A549 treated with DMSO at 1 μM for 4 hours (cell line): ENCODE data around the gene WDCP. TPM values are rescaled to one million over a fixed set of nuclear protein-coding genes. Genes with fewer than 3 reads are reported as not detected.

Source experiments
- total RNA-seq: library from RNA; stranded (reverse); fragments of 200-300 nt; extraction: Qiagen RNA extraction; gene quantifications from 5 replicates; pipeline ENCODE4 v1.2.3, GENCODE V29; 2022; ENCODE audit warnings: low read depth

Gene WDCP, protein sequence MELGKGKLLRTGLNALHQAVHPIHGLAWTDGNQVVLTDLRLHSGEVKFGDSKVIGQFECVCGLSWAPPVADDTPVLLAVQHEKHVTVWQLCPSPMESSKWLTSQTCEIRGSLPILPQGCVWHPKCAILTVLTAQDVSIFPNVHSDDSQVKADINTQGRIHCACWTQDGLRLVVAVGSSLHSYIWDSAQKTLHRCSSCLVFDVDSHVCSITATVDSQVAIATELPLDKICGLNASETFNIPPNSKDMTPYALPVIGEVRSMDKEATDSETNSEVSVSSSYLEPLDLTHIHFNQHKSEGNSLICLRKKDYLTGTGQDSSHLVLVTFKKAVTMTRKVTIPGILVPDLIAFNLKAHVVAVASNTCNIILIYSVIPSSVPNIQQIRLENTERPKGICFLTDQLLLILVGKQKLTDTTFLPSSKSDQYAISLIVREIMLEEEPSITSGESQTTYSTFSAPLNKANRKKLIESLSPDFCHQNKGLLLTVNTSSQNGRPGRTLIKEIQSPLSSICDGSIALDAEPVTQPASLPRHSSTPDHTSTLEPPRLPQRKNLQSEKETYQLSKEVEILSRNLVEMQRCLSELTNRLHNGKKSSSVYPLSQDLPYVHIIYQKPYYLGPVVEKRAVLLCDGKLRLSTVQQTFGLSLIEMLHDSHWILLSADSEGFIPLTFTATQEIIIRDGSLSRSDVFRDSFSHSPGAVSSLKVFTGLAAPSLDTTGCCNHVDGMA
- total RNA-seq = 12.0 to 15.5 TPM (median 14.6 TPM) in 5 replicates

DNA sequence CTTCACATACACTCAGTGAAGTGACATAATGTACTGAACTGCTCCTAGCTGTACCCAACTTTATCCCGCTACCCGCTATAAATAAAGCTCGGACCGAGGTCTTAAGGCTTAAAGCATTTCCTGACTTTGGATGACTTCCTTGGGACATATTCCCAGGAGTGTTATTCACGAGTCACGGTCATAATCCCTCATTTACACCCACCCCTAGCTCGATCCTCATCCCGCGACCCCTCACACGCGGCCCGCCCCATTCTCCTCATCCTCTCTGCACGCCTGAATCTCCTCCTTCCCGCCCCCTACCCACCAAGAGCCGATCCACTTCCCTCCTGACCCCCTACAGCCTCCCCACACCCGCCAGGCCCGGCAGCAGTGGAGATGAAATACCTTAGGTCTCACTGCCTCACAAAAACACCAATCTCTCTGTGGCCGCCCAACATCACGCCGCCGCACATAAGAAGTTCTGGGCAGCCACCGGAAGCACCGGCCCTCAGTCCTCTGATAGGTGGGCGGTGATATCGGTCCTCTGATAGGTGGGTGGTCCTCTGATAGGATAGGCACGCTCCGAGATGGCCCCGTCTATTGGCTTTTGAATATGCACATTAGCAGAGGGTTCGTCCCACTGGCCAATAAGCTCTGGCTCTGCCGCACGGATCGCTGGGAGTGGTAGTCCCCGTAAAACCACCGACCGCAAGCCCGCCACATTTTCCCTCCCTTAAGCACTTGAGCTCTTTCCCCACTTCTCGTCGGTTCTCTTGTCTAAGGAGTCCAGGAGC lies at the start of gene WDCP:
Gene WDCP (minus strand): TSS at position 462 of the 773 bp plus-strand sequence. CDS start 7,897 bp downstream, outside the sequence.

DNA sequence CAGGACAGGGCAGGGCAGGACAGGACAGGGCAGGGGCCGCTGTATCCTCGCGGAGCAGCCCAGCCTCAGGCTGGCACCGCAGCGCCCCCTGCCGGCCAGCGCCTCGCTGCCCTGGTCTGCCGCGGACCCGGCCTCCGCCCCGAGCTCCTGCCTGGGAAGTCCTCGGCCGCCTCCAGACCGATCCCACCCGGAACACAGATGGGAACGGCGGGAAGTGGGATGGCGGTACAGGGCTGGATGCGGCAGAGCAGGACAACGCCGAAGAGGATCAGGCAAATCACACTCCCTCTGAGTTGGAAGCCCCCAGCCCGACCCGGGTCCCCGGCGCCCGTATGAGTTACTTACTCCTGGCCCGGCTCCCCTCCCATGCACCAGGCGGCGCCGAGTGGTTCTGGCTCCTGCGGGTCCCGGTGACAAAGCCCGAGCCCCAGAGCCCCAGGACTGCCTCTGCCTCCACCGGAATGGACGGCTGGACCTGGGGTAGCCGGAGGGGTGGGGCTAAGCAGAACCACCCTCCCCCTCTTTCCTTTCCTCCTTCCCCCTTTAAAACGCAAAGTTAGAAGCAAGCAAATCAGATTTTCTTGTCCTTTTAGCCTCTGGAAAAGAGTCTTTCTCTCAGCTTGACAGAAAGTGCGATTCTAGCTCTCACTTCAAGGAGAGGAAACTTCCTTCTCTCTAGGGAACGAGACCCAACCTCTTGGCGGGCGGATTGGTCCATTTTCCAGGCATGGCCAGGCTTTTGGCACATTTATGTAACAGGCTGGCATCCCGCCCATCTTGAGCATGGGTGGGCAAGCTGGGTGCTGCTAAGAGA lies 37.4 kb upstream of the WDCP start, which contains the start of gene TP53I3:
Gene TP53I3 (minus strand): TSS at position 449 of the 814 bp plus-strand sequence. CDS start 508 bp downstream, outside the sequence.

GRCh38 chr2:24075915-24076848 lies 29.0 kb upstream of the WDCP start, which contains the start of gene SF3B6:
SF3B6 (minus strand) TSS chr2:24076326; CDS start chr2:24076229, 97 bp downstream.

GRCh38 chr2:24049485-24050021 lies 2.4 kb upstream of the WDCP start, which contains the start of gene FKBP1B:
FKBP1B (plus strand) TSS chr2:24049741; CDS start chr2:24049850, 109 bp downstream.

DNA sequence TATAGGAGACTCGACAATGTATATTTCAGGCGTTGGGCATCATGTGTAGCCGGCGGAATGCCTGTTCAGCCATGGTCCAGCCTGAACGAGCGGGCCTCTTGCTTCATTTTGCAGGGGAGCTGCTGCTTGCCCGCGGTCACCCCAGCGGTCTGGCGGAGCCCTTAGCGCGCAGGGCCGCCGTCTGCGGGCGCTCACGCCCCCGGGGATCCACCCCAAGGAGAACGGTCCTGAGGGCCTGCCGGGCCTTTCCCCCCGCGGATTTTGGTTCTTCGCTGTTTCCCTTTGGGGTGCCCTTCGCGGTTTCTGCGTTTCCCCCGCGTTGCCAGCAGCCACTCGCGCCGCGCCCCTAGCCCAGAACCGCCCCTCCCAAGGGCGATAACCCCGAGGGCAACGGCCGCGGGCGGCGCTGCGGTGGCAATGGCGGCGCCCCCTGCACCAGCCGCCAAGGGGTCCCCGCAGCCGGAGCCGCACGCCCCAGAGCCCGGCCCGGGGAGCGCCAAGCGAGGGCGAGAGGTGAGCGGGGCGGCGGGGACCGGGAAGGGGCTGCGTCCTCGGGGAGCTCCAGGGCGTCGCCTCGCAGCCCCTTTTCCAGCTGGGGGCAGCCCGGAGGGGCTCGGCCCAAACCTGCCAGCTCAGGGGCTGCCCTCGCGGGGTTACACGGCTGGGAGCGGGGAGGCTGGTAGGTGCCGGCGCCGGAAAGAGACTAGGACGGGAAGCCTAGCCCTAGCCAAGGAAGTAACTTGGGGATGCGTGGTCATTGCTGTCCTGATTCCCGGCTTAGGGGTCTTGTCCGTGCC lies 37.3 kb downstream of the WDCP start, which contains the start of gene MFSD2B:
Gene MFSD2B (plus strand): TSS at position 406 of the 797 bp plus-strand sequence. CDS start 12 bp downstream, at position 418.

Other genes starting within 250 kb of the WDCP start
- 6.6 to 8.4 TPM (median 7.3 TPM) in 5 replicates for gene ATAD2B, start 120.3 kb downstream of the WDCP start, total RNA-seq
- 15.9 to 24.6 TPM (median 21.5 TPM) in 5 replicates for gene UBXN2A, start 106.9 kb downstream of the WDCP start, total RNA-seq
- gene MFSD2B, start 37.3 kb downstream of the WDCP start, total RNA-seq = 0.15 to 0.31 TPM (median 0.17 TPM) in 5 replicates
- 8.8 to 9.6 TPM (median 9.4 TPM) in 5 replicates for gene FKBP1B, start 2.4 kb upstream of the WDCP start, total RNA-seq
- 167 to 203 TPM (median 180 TPM) in 5 replicates for gene SF3B6, start 28.9 kb upstream of the WDCP start, total RNA-seq
- 170 to 198 TPM (median 189 TPM) in 5 replicates for gene TP53I3, start 37.4 kb upstream of the WDCP start, total RNA-seq
- gene PFN4, start 75.9 kb upstream of the WDCP start, total RNA-seq = 1.1 to 1.5 TPM (median 1.2 TPM) in 5 replicates
- 1.0 to 2.1 TPM (median 2.0 TPM) in 5 replicates for gene FAM228B, start 76.1 kb upstream of the WDCP start, total RNA-seq
- gene FAM228A, start 127.7 kb upstream of the WDCP start, total RNA-seq = not detected in 5 replicates